ENCODE results near the gene UACA.

GRCh38 chr15:70761046-70761445 is 2.3 kb downstream of the UACA start:
- TF ChIP-seq POLR2A (IDR thresholded peaks at IDR 0.05) (no peak), POLR2AphosphoS5 (IDR thresholded peaks at IDR 0.05) (no peak), EP300 (IDR thresholded peaks at IDR 0.05) (no peak)
- TF ChIP-seq, protein P1, sequence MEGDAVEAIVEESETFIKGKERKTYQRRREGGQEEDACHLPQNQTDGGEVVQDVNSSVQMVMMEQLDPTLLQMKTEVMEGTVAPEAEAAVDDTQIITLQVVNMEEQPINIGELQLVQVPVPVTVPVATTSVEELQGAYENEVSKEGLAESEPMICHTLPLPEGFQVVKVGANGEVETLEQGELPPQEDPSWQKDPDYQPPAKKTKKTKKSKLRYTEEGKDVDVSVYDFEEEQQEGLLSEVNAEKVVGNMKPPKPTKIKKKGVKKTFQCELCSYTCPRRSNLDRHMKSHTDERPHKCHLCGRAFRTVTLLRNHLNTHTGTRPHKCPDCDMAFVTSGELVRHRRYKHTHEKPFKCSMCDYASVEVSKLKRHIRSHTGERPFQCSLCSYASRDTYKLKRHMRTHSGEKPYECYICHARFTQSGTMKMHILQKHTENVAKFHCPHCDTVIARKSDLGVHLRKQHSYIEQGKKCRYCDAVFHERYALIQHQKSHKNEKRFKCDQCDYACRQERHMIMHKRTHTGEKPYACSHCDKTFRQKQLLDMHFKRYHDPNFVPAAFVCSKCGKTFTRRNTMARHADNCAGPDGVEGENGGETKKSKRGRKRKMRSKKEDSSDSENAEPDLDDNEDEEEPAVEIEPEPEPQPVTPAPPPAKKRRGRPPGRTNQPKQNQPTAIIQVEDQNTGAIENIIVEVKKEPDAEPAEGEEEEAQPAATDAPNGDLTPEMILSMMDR (IDR thresholded peaks at IDR 0.05) = no peak
